ENCODE measurements around the gene CDKN1A. TPM values are rescaled to one million over a fixed set of nuclear protein-coding genes. Genes with fewer than 3 reads are reported as not detected.

Gene CDKN1A
- polyA plus RNA-seq, 3 donors, result 117 to 1,223 (median 144) TPM

DNA sequence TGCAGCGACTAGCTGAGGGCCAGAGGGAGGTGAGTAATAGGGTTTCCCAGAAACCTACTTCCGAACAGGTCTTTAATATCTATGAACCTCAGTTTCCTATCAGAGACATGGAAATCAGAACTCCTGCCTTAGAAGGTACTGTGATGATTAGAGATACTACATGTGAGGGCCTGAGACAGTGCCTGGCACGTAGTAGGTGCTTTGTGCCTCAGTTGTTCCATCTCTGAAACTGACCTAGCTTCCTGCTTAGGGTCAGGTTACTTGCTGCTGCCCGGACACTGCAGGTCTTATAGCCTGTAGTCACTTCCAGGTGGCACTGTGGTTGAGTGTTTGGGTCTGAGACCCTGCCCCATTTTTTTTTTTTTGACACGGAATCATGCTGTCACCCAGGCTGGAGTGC lies 40.0 kb downstream of the CDKN1A start:
- intact Hi-C loops (cut with micrococcal nuclease), result no loop called here
- Histone ChIP-seq H3K27me3 (ENCODE audit: control insufficient read depth in 2 of 2, insufficient read depth in 2 of 2, low read length in 2 of 2) (no peaks in the 10 kb centered on the region), H4K20me1 (ENCODE audit: insufficient read depth, low read length) (no peaks in the 10 kb centered on the region), H3K79me2 (ENCODE audit: insufficient read depth, low read length) (peaks cover 9% of the 10 kb centered on the region), H3K27ac (ENCODE audit: low read depth in 1 of 2, low read length in 2 of 2) (no peak overlapping the region), H3K9me3 (replicated peaks in 1 of 2; ENCODE audit: control insufficient read depth in 1 of 2, insufficient read depth in 1 of 2, low read length in 2 of 2) (no peaks in the 10 kb centered on the region), H3K36me3 (replicated peaks in 1 of 2; ENCODE audit: control insufficient read depth in 1 of 2, insufficient read depth in 2 of 2, low read length in 2 of 2) (peaks cover 89 to 95% of the 10 kb centered on the region in 2 donors), H2AFZ (ENCODE audit: insufficient read depth, low read depth, low read length, poor library complexity, severe bottlenecking) (no peak overlapping the region), H3K4me2 (replicated peaks; ENCODE audit: extremely low read depth, low read length, poor library complexity, severe bottlenecking) (no peak overlapping the region), H3K4me3 (replicated peaks in 1 of 3; ENCODE audit: low read depth in 2 of 3, low read length in 3 of 3) (no peak overlapping the region), H3K9ac (ENCODE audit: insufficient read depth, low read length, poor library complexity, severe bottlenecking) (no peak overlapping the region), H3K4me1 (ENCODE audit: control insufficient read depth in 1 of 2, insufficient read depth in 2 of 2, low read length in 2 of 2) (peaks cover 0 to 4% of the 10 kb centered on the region in 2 donors)
- no peak overlapping the region for H3K4me3 Mint-ChIP-seq
- no peaks in the 10 kb centered on the region for H3K4me1 Mint-ChIP-seq
- H3K27ac Mint-ChIP-seq, result no peak overlapping the region
- WGBS (ENCODE audit: insufficient coverage), result 58% methylated on average over 3 of the region's 5 CpGs
- H3K27me3 Mint-ChIP-seq (ENCODE audit: low read depth in 3 of 3), result no peaks in the 10 kb centered on the region
- H3K9me3 Mint-ChIP-seq, result no peaks in the 10 kb centered on the region
- peaks cover 51 to 92% of the 10 kb centered on the region in 2 donors for H3K36me3 Mint-ChIP-seq
- no peak for DNase-seq
- TF ChIP-seq, protein P1, sequence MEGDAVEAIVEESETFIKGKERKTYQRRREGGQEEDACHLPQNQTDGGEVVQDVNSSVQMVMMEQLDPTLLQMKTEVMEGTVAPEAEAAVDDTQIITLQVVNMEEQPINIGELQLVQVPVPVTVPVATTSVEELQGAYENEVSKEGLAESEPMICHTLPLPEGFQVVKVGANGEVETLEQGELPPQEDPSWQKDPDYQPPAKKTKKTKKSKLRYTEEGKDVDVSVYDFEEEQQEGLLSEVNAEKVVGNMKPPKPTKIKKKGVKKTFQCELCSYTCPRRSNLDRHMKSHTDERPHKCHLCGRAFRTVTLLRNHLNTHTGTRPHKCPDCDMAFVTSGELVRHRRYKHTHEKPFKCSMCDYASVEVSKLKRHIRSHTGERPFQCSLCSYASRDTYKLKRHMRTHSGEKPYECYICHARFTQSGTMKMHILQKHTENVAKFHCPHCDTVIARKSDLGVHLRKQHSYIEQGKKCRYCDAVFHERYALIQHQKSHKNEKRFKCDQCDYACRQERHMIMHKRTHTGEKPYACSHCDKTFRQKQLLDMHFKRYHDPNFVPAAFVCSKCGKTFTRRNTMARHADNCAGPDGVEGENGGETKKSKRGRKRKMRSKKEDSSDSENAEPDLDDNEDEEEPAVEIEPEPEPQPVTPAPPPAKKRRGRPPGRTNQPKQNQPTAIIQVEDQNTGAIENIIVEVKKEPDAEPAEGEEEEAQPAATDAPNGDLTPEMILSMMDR (IDR thresholded peaks at IDR 0.05), result no peak

DNA sequence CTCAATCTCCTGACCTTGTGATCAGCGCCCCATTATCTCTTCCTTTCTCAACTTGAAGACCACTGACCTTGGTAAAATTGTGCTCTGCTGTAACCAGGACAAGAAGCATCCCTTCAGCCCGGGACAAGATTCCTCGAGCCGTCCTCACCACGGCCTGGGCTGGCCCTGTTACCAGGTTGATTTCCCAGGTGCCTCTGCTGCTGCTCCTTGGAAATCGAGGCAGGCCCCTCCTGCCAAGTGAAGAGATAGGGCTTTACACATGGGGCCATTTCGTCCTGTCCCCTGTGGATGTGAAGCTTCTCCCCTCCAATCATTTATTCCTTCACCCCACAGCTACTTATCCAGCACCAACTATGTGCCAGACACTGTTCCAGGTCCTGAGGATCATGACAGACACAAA lies 40.6 kb downstream of the CDKN1A start:
- no peaks in the 10 kb centered on the region for H3K9me3 Mint-ChIP-seq
- Histone ChIP-seq H4K20me1 (ENCODE audit: insufficient read depth, low read length) (no peaks in the 10 kb centered on the region), H3K4me1 (ENCODE audit: control insufficient read depth in 1 of 2, insufficient read depth in 2 of 2, low read length in 2 of 2) (peaks cover 0 to 4% of the 10 kb centered on the region in 2 donors), H3K9ac (ENCODE audit: insufficient read depth, low read length, poor library complexity, severe bottlenecking) (no peak overlapping the region), H3K79me2 (ENCODE audit: insufficient read depth, low read length) (peaks cover 3% of the 10 kb centered on the region), H3K4me2 (replicated peaks; ENCODE audit: extremely low read depth, low read length, poor library complexity, severe bottlenecking) (no peak overlapping the region), H3K27me3 (ENCODE audit: control insufficient read depth in 2 of 2, insufficient read depth in 2 of 2, low read length in 2 of 2) (no peaks in the 10 kb centered on the region), H2AFZ (ENCODE audit: insufficient read depth, low read depth, low read length, poor library complexity, severe bottlenecking) (no peak overlapping the region), H3K9me3 (replicated peaks in 1 of 2; ENCODE audit: control insufficient read depth in 1 of 2, insufficient read depth in 1 of 2, low read length in 2 of 2) (no peaks in the 10 kb centered on the region), H3K36me3 (replicated peaks in 1 of 2; ENCODE audit: control insufficient read depth in 1 of 2, insufficient read depth in 2 of 2, low read length in 2 of 2) (peaks cover 83 to 89% of the 10 kb centered on the region in 2 donors), H3K4me3 (replicated peaks in 1 of 3; ENCODE audit: low read depth in 2 of 3, low read length in 3 of 3) (no peak overlapping the region), H3K27ac (ENCODE audit: low read depth in 1 of 2, low read length in 2 of 2) (peak overlapping the region in 1 of 2 donors; percentile 26)
- 99% methylated on average over 7 of the region's 7 CpGs for WGBS (ENCODE audit: insufficient coverage)
- TF ChIP-seq, protein P1 (IDR thresholded peaks at IDR 0.05), result no peak
- H3K4me3 Mint-ChIP-seq, result no peak overlapping the region
- no peak for DNase-seq
- H3K27me3 Mint-ChIP-seq (ENCODE audit: low read depth in 3 of 3), result no peaks in the 10 kb centered on the region
- H3K27ac Mint-ChIP-seq, result peak overlapping the region in 1 of 7 donors; percentile 10
- peaks cover 47 to 87% of the 10 kb centered on the region in 2 donors for H3K36me3 Mint-ChIP-seq
- intact Hi-C loops (cut with micrococcal nuclease), result no loop called here
- no peaks in the 10 kb centered on the region for H3K4me1 Mint-ChIP-seq

All from CD14-positive monocyte (primary cell).